SU-DHL-6 (cell line): ENCODE results near the gene MGAT1.

Source experiments
- EZH2phosphoT487 ChIP-seq: fragments of 200-600 bp; sonication (generic), shearing (Covaris generic); conservative IDR thresholded peaks from 2 replicates; pipeline ENCODE4 v1.6.1; 2018; ENCODE audit warnings: mild to moderate bottlenecking, antibody characterized with exemption, low read length, moderate library complexity, mixed read lengths
- TF ChIP-seq, protein P1 (sequence below): fragments of 200-600 bp; sonication (generic); IDR thresholded peaks from one replicate; pipeline ENCODE4 v1.5.1; 2017; ENCODE audit warnings: antibody characterized with exemption, mild to moderate bottlenecking, low read length, moderate library complexity; ENCODE audit not compliant: insufficient read depth, poor library complexity, severe bottlenecking

DNA sequence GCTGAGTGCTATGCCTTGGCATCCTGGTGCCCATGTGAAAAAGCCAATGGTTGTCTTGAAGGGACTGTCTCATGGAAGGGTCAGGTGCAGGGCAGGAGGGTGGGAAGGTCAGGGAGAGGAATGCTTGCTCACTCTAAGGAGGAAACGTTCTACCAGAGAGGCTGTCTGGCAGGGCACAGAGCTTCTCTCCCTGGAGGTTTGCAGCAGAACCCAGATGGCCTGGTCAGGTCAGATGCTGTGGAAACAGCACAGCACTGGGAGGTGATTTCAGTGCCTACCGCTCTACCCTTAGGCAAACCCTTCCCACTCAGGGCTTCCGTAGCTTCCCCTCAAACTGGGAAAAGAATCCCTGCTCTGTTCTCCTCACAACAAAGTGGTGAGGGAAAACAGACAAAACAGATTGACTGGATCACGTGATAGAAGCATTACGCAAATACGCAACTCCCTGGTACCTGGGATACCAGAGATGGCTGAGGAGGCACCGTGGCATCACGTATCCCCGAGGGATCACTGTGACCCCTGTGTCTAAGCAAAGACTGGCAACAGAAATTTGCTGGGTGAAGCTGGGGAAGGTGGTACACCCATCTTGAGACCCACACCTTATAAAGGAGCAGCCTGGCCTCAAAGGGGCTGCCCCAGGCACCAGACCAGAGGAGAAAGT, 3.9 kb upstream of the MGAT1 start:
- TF ChIP-seq, protein P1, sequence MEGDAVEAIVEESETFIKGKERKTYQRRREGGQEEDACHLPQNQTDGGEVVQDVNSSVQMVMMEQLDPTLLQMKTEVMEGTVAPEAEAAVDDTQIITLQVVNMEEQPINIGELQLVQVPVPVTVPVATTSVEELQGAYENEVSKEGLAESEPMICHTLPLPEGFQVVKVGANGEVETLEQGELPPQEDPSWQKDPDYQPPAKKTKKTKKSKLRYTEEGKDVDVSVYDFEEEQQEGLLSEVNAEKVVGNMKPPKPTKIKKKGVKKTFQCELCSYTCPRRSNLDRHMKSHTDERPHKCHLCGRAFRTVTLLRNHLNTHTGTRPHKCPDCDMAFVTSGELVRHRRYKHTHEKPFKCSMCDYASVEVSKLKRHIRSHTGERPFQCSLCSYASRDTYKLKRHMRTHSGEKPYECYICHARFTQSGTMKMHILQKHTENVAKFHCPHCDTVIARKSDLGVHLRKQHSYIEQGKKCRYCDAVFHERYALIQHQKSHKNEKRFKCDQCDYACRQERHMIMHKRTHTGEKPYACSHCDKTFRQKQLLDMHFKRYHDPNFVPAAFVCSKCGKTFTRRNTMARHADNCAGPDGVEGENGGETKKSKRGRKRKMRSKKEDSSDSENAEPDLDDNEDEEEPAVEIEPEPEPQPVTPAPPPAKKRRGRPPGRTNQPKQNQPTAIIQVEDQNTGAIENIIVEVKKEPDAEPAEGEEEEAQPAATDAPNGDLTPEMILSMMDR, result no peak
- TF ChIP-seq EZH2phosphoT487, result no peak
